ENCODE measurements around the gene NDST3. TPM values are rescaled to one million over a fixed set of nuclear protein-coding genes. Genes with fewer than 3 reads are reported as not detected.

Gene NDST3
- total RNA-seq, 4 donors from 2014 or later, result 0.11 to 2.4 (median 0.71) TPM

GRCh38 chr4:118086344-118086743 lies 52.1 kb downstream of the NDST3 start:
- Histone ChIP-seq H3K9me3 (no peaks in the 10 kb centered on the region), H3K36me3 (no peaks in the 10 kb centered on the region), H3K27me3 (no peaks in the 10 kb centered on the region), H3K4me1 (no peaks in the 10 kb centered on the region), H3K4me3 (replicated peaks in 1 of 3) (no peak overlapping the region), H3K27ac (no peak overlapping the region)
- WGBS, 2 donors, result 69 to 75% methylated on average over 3 of the region's 3 CpGs
- intact Hi-C loops (cut with DNase I), result no loop called here
- TF ChIP-seq POLR2A (IDR thresholded peaks at IDR 0.05) (no peak), CTCF (IDR thresholded peaks at IDR 0.05) (no peak)
- no peak for DNase-seq

- Histone ChIP-seq H3K4me1 (no peaks in the 10 kb centered on the region), H3K27ac (no peak overlapping the region), H3K36me3 (no peaks in the 10 kb centered on the region), H3K9me3 (no peaks in the 10 kb centered on the region), H3K27me3 (no peaks in the 10 kb centered on the region), H3K4me3 (replicated peaks in 1 of 3) (no peak overlapping the region)
- TF ChIP-seq CTCF (IDR thresholded peaks at IDR 0.05), result no peak
- TF ChIP-seq POLR2A (IDR thresholded peaks at IDR 0.05), result no peak
- DNase-seq, result no peak
- intact Hi-C loops (cut with DNase I), result no loop called here
Measured at GRCh38 chr4:118087366-118087765, 53.1 kb downstream of the NDST3 start.

GRCh38 chr4:118099106-118099505 lies 64.8 kb downstream of the NDST3 start:
- DNase-seq, result no peak
- TF ChIP-seq CTCF (IDR thresholded peaks at IDR 0.05) (no peak), POLR2A (IDR thresholded peaks at IDR 0.05) (no peak)
- Histone ChIP-seq H3K36me3 (no peaks in the 10 kb centered on the region), H3K4me1 (no peaks in the 10 kb centered on the region), H3K9me3 (no peaks in the 10 kb centered on the region), H3K27me3 (no peaks in the 10 kb centered on the region), H3K27ac (no peak overlapping the region), H3K4me3 (replicated peaks in 1 of 3) (no peak overlapping the region)
- 79% methylated on average over 3 of the region's 3 CpGs for WGBS, 2 donors
- intact Hi-C loops (cut with DNase I), result no loop called here

GRCh38 chr4:118102195-118102594 lies 67.9 kb downstream of the NDST3 start:
- 65 to 73% methylated on average over 2 of the region's 2 CpGs for WGBS, 2 donors
- no peaks in the 10 kb centered on the region for H3K4me1 ChIP-seq
- no peaks in the 10 kb centered on the region for H3K27me3 ChIP-seq
- no peak overlapping the region for H3K4me3 ChIP-seq (replicated peaks in 1 of 3)
- H3K27ac ChIP-seq, result no peak overlapping the region
- H3K9me3 ChIP-seq, result no peaks in the 10 kb centered on the region
- intact Hi-C loops (cut with DNase I), result no loop called here
- DNase-seq, result no peak
- no peak for TF ChIP-seq CTCF (IDR thresholded peaks at IDR 0.05)
- TF ChIP-seq POLR2A (IDR thresholded peaks at IDR 0.05), result no peak
- no peaks in the 10 kb centered on the region for H3K36me3 ChIP-seq

- Histone ChIP-seq H3K9me3 (no peaks in the 10 kb centered on the region), H3K4me3 (replicated peaks in 1 of 3) (no peak overlapping the region), H3K27ac (no peak overlapping the region), H3K27me3 (no peaks in the 10 kb centered on the region), H3K4me1 (no peaks in the 10 kb centered on the region), H3K36me3 (no peaks in the 10 kb centered on the region)
- 68 to 76% methylated on average over 2 of the region's 2 CpGs for WGBS, 2 donors
- intact Hi-C loops (cut with DNase I), result no loop called here
- TF ChIP-seq POLR2A (IDR thresholded peaks at IDR 0.05), result no peak
- no peak for TF ChIP-seq CTCF (IDR thresholded peaks at IDR 0.05)
- DNase-seq, result no peak
Measured at GRCh38 chr4:118112117-118113046, 78.1 kb downstream of the NDST3 start.
